Vagina (tissue), 2 donors: ENCODE measurements around the gene ZC2HC1B. TPM values are rescaled to one million over a fixed set of nuclear protein-coding genes. Genes with fewer than 3 reads are reported as not detected.

Source experiments
- DNase-seq, 2 donors: peaks; one replicate each; pipeline ENCODE4 v3.0.0-alpha.2; 2017; ENCODE audit errors: extremely low spot score in 2 of 2
- H3K27ac ChIP-seq: fragments of 200-600 bp; sonication (generic); one replicate; pipeline ENCODE4 v1.5.1; 2019
- H3K27me3 ChIP-seq: fragments of 200-600 bp; sonication (generic); one replicate; pipeline ENCODE4 v1.5.1; 2019
- H3K36me3 ChIP-seq, 2 donors: fragments of 200-600 bp; sonication (generic); one replicate each; pipeline ENCODE4 v1.5.1; 2017 to 2019
- H3K4me1 ChIP-seq: fragments of 200-600 bp; sonication (generic); one replicate; pipeline ENCODE4 v1.5.1; 2019
- H3K4me3 ChIP-seq, 2 donors: fragments of 200-600 bp; sonication (generic); 1 replicate in 1 of 2; 2 replicates in 1 of 2; pipeline ENCODE4 v1.5.1; 2016 to 2019
- H3K9me3 ChIP-seq: fragments of 200-600 bp; sonication (generic); one replicate; pipeline ENCODE4 v1.5.1; 2019
- CTCF ChIP-seq, 3 experiments: fragments of 450-650 bp in 2 of 3; fragments of 200-600 bp in 1 of 3; sonication (generic) in 1 of 3; IDR thresholded peaks; one replicate each; pipeline ENCODE4 v1.5.1; 2017 to 2019; ENCODE audit warnings: antibody characterized with exemption in 3 of 3, mild to moderate bottlenecking in 2 of 3, moderate library complexity in 2 of 3
- POLR2A ChIP-seq, 2 donors: fragments of 450-650 bp; IDR thresholded peaks; one replicate each; pipeline ENCODE4 v1.6.1; 2017; ENCODE audit warnings: antibody characterized with exemption in 2 of 2, mild to moderate bottlenecking in 2 of 2, moderate library complexity in 2 of 2
- POLR2AphosphoS5 ChIP-seq, 2 donors: sonication (generic); formaldehyde crosslinking; IDR thresholded peaks; one replicate each; pipeline ENCODE4 v1.9.0; 2017; ENCODE audit warnings: antibody characterized with exemption in 2 of 2, mild to moderate bottlenecking in 2 of 2, low read depth in 1 of 2; ENCODE audit not compliant: insufficient read depth in 1 of 2
- intact Hi-C: fragments of 100-400 bp; cut with DNase I; formaldehyde crosslinking; loops from one replicate; pipeline ENCODE4 v1.15.1; 2023
- total RNA-seq: library from RNA; depleted of rRNA; stranded (reverse); fragments of >200 nt; gene quantifications from one replicate; pipeline ENCODE4 v1.2.3, GENCODE V29; 2016

Gene ZC2HC1B
- total RNA-seq, 1 donor from 2014 or later, result not detected

GRCh38 chr6:143967706-143968376, 103.6 kb downstream of the ZC2HC1B start:
- intact Hi-C loops, result no loop called here
- no peaks in the 10 kb centered on the region for H3K27me3 ChIP-seq
- no peaks in the 10 kb centered on the region for H3K36me3 ChIP-seq
- H3K4me1 ChIP-seq, result peaks cover 13% of the 10 kb centered on the region
- no peak for DNase-seq
- TF ChIP-seq POLR2A (IDR thresholded peaks at IDR 0.05) (no peak), POLR2AphosphoS5 (IDR thresholded peaks at IDR 0.05; ENCODE audit: insufficient read depth in 1 of 2, low read depth in 1 of 2) (no peak), CTCF (IDR thresholded peaks at IDR 0.05) (no peak)
- no peak overlapping the region for H3K27ac ChIP-seq
- H3K4me3 ChIP-seq, result no peak overlapping the region
- no peaks in the 10 kb centered on the region for H3K9me3 ChIP-seq

GRCh38 chr6:143969077-143969476, 104.8 kb downstream of the ZC2HC1B start:
- Histone ChIP-seq H3K36me3 (no peaks in the 10 kb centered on the region), H3K27me3 (no peaks in the 10 kb centered on the region)
- intact Hi-C loops, result no loop called here

GRCh38 chr6:143970456-143971218, 106.4 kb downstream of the ZC2HC1B start:
- Histone ChIP-seq H3K27me3 (no peaks in the 10 kb centered on the region), H3K27ac (peak overlapping the region; percentile 10), H3K4me1 (no peaks in the 10 kb centered on the region), H3K36me3 (no peaks in the 10 kb centered on the region), H3K9me3 (no peaks in the 10 kb centered on the region), H3K4me3 (no peak overlapping the region)
- no peak for TF ChIP-seq POLR2A (IDR thresholded peaks at IDR 0.05)
- TF ChIP-seq POLR2AphosphoS5 (IDR thresholded peaks at IDR 0.05; ENCODE audit: insufficient read depth in 1 of 2, low read depth in 1 of 2), result no peak
- no peak for TF ChIP-seq CTCF (IDR thresholded peaks at IDR 0.05)
- intact Hi-C loops, result no loop called here
- DNase-seq, result no peak

More at GRCh38 chr6:143969077-143969476, 104.8 kb downstream of the ZC2HC1B start:
- H3K4me1 ChIP-seq, result peaks cover 10% of the 10 kb centered on the region
- H3K9me3 ChIP-seq, result no peaks in the 10 kb centered on the region
- TF ChIP-seq POLR2AphosphoS5 (IDR thresholded peaks at IDR 0.05; ENCODE audit: insufficient read depth in 1 of 2, low read depth in 1 of 2), result no peak
- no peak for TF ChIP-seq POLR2A (IDR thresholded peaks at IDR 0.05)
- TF ChIP-seq CTCF (IDR thresholded peaks at IDR 0.05), result no peak
- no peak overlapping the region for H3K27ac ChIP-seq
- H3K4me3 ChIP-seq, result no peak overlapping the region
- DNase-seq, result no peak

DNA sequence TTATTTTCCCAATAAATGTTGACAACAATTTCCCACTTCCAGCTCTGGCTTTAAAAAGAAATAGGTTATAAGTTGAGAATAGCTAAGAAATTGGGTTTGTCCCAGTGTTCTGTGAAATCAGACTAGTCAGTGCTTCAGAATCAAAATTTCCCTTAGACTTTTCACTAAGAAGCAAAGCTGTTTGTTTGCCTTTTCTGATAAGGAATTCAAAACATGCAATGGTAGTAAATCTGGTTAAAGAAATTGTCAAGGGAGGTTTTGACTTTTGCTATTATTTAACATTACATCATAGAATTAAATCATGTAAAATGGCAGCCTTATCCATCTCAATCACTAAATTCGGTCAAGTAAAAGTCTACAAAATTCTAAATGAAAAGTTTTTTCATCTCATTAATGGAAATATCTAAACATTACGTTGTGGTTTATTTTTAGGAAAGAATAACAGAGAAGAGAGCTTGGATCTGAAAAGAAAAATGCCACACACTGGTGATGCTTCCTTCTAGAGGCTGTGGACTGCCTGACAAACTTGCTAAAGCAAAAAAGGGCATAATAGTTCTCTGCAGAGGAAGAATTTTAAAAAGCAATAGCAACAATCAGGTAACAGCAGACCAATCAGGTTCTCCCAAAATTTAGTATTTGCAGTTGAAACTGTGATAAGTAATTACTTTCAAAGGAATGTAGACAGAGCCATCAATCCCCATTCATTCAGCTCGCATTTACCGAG, 107.4 kb downstream of the ZC2HC1B start:
- Histone ChIP-seq H3K27me3 (no peaks in the 10 kb centered on the region), H3K36me3 (no peaks in the 10 kb centered on the region), H3K27ac (peak overlapping the region; percentile 10), H3K4me3 (no peak overlapping the region), H3K9me3 (no peaks in the 10 kb centered on the region), H3K4me1 (no peaks in the 10 kb centered on the region)
- intact Hi-C loops, result no loop called here
- no peak for DNase-seq
- no peak for TF ChIP-seq CTCF (IDR thresholded peaks at IDR 0.05)
- TF ChIP-seq POLR2A (IDR thresholded peaks at IDR 0.05), result no peak
- TF ChIP-seq POLR2AphosphoS5 (IDR thresholded peaks at IDR 0.05; ENCODE audit: insufficient read depth in 1 of 2, low read depth in 1 of 2), result no peak
